GM18526 (cell line): ENCODE results near the gene PPP1R13L.

ENCODE experiments used
- POLR2A ChIP-seq: IDR thresholded peaks from 3 replicates; pipeline ENCODE4 v1.6.1; 2011; ENCODE audit not compliant: insufficient read length; ENCODE audit errors: extremely low read depth

The PPP1R13L gene

DNA sequence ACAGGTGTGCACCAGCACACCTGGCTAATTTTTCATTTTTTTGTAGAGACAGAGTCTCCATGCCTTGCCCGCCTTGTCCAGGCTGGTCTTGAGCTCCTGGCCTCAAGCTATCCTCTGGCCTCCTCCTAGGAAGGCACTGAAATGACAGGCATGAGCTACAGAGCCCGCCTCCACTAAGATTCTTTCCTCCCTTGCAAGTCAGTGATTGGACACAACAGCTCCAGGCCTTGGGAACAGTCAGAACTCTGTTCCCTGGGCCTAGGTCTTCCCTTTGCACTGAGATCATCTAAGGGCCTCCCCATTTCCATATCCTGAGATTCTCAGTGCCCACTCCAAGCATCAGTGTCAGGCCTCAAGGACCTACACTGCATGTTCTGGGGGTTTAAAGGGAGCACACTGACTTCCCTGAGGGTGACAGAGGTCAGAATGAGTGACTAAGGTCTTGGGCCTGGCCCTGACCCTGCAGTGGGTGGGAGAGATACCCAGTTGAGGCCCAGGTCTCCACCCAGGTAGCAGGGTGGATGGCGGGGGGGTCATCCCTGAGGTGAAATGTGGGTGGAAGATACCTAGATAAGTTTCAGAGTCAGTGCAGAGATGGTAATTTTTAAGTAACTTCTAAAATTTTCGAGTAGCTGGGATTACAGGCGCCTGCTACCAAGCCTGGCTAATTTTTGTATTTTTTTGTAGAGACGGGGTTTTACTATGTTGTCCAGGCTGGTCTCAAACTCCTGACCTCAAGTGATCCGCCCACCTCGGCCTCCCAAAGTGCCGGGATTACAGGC lies 36.2 kb upstream of the PPP1R13L start:
- no peak for TF ChIP-seq POLR2A

DNA sequence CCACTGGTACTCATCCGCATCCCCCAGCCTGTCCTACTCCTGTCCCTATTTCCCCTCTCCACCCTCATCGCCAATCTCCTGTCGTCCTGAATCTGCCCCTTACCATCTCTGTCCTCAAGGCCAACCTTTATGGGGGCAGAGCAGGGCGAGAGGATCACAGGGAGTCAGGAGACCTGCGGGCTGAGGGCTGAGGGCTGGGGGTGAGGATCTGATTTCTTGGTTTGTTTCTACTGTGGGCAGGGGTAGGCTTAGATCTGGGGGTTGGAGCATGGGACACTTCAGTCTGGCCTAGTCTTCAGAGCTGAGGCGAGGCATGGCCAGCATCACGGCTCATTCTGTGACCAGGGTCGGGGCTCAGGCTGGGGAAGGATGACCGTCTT lies 35.4 kb upstream of the PPP1R13L start:
- no peak for TF ChIP-seq POLR2A

DNA sequence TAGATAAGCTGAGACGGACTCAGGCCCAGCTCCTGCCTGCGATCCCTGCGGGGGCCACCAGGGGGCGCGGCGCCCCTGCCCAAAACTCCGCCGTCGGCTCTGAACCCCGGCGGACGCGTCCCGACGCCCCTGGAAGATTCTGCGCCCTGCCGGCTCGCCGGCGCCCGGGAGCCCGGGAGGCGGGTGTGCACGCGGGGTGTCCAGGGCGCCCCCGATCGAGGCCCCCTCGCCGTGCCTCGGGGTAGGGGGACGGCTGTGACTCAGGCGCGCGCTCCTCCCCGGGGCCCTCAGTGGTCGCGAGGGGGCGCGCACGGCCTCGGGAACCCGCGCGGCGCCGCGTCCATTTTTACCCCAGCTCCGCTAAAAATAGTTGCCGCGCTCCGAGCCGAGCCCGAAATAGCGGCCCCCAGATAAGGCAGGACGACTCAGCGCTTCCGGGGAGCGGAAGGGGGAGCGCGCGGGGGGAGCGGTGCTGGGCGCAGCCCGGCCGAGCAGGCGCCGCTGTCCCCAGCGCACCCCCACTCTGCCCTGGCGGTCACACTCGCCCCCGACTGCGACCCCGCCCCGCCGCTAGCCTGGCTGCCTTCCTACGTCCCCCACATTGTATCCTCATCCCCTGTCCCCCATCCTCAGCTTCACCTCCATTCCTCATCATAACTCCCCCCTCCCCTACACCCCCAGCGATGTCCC lies 34.8 kb upstream of the PPP1R13L start:
- peak; percentile 46 for TF ChIP-seq POLR2A

DNA sequence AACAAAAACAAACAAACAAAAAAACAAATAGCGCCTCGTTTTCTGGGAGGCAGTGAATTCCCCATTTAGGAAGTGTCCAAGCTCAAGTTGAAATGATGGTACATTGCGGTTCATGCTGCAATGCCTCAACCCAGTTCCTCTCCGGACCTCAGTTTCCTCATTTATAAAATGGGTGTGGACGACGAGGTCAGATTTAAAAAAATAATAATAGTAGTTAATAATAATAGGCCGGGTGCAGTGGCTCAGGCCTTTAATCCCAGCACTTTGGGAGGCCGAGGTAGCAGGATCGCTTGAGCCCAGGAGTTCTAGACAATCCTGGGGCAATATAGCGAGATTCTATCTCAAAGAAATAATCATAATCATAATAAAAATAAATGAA lies 34.3 kb upstream of the PPP1R13L start:
- no peak for TF ChIP-seq POLR2A

DNA sequence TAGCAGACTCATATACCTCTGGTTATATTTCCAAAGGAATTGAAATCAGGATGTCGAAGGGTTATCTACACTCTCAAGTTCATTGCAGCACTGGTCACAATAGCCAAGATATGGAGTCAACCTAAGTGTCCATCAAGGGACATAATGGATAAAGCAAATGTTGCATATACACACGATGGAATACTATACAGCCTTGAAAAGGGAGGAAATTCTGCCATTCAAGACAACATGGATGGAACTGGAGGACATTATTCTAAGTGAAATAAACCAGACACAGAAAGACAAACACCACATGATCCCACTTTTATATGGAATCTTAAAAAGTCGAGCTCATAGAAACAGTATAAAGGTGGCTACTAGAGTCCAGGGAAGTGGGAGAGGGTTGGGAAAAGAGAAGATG lies 32.5 kb upstream of the PPP1R13L start:
- TF ChIP-seq POLR2A = no peak

DNA sequence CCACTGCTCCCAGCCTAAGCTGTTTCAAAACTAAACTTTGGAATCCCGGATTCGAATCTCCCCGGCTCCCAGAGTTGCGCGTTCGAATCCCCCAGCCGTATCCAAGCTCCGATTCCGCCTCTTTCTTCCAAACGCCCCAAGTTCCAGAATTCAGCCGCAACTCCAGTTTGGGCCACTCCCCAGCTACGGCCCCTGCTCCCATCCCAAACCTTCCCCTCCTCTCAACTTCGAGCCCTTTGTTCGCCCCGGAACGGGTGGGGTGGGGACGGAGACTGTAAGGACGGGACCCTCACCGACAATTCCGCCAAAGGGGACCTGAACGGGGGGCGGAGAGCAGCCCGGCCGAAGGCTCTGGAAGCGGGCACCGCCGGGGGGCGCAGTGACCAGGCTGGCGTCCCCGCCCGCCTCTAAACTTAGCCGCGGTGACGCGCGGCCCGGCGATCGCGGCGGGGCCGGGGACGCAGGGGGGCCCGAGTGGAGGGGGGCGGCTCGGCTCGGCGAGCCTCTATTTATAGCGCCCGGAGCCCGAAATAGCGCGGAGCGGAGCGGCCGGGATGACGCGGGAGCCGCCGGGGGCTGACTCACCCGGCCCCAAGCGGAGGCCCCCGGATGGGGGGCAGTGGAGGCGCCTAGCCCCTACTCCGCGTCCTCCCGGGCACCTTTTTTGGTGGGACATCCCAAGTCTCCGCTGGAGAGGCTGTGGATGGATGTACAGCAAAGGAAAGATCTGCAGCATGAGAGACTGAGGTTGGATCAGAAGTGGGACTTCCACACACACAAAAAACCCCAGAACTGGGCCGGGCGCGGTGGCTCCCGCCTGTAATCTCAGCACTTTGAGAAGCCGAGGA lies 23.7 kb upstream of the PPP1R13L start:
- TF ChIP-seq POLR2A = no peak

DNA sequence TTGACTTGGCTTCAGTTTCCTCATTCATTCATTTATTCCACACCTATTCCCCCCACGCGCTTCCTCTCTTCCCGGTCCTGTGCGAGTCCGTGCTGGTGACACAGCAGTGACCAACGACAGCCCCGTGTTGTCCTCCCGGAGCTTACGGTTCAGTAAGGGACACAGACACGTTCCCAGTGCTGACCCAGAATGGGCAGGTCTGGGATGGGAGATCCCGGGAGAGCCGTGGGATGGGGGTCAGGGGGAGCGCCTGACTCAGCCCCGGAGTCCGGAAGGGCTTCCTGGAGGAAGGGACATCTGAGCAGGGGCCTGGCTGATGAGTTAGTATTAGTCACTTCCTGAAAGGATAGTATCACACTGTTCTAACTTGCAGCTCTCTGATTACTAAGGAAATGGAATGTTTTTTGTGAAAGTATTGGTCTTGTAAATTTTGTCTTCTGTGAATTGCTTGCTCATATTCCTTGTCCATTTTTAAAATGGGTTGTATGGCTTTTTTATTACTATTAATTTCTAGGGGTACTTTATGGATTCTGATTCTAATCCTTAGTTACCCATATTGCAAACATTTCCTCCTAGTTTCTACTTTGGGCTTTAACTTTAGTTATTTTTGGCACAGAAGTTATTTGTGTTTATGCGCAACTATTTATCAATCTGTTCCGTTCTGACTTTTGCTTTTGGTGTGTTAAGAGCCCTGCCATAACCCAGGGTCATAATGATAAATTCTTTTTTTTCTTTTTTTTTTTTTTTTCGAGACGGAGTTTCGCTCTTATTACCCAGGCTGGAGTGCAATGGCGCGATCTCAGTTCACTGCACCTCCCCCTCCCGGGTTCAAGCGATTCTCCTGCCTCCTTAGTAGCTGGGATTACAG lies 19.6 kb upstream of the PPP1R13L start:
- no peak for TF ChIP-seq POLR2A

DNA sequence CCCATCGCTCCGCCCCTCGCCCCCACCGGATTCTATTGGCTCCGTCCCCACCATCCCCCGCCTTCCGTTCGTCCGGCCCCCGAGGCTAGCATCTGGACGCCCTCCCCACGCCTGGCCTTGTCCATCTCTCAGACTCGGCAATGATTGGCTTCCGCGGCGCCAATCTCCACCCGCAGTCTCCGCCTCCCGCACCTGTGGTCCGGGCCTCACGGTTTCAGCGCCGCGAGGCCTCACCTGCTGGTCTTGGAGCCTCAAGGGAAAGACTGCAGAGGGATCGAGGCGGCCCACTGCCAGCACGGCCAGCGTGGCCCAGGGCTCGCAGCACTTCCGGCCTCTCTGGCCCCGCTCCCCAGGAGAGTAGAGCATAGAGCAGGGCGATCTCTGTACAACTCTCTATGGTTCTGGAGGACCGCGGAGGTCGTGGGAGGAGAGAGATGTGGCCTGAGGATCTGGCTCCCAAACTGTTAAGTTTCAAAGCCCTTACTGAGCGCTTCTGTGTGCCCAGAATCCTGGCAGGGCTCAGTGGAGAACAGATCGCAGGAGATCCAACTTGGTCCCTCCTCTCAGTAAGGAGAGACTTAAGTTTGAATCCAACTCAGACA lies 18.8 kb upstream of the PPP1R13L start, which contains the start of gene ERCC1:
Gene ERCC1, minus strand, starts transcription at position 329 of the 602 bp plus-strand sequence. CDS start 543 bp downstream, outside the sequence.
- peak; percentile 84 for TF ChIP-seq POLR2A

DNA sequence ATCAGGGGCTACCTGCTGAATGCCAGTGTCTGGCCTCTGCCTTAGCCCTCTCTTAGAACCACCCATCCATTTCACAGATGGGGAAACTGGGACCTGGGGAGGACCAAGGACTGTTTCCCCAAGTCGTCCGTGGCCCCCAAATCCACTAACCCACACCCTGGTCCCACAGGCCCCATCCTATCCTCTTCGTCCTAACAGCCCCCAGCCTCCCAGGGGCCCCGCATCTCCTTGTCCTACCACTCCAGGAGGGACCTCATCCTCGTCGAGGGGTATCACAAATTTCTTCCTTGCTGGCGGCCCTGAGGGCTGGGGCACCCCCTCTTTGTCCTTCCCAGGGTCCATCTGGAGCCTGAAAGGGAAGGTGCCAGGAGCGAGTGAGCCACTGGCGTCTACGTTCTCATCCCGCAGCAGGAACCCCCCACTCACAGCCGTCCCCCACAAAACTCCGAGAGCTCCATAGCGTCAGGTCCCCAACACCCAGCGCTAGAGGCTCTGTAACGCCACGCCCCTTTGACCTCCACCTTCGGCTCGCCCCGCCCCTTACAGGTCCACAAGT lies 18.2 kb upstream of the PPP1R13L start:
- no peak for TF ChIP-seq POLR2A

DNA sequence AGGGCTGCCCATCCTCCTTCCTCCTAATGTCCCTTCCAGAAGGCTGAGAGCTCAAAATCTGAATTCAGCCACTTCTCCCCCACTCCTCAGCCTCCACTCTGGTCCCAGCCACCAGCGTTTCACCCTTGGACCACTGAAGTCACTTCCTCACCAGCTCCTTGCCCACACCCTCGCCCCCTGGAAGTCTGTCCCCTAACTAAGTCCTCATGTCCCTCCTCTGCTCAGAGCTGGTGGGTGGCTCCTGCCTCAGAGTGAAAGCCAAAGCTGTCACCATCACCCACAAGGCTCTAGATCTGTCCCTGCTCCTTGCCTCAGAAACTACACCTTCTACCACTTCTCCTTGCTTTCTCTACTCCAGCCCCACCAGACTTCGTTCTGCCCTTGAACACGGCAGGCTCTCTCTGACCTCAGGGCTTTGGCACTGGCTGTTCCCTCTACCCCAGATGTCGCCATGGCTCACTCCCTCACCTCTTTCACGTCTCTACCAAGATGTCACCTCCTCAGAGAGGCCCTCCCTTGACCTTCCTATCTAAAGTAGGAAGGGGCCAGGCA lies 17.2 kb upstream of the PPP1R13L start:
- no peak for TF ChIP-seq POLR2A

DNA sequence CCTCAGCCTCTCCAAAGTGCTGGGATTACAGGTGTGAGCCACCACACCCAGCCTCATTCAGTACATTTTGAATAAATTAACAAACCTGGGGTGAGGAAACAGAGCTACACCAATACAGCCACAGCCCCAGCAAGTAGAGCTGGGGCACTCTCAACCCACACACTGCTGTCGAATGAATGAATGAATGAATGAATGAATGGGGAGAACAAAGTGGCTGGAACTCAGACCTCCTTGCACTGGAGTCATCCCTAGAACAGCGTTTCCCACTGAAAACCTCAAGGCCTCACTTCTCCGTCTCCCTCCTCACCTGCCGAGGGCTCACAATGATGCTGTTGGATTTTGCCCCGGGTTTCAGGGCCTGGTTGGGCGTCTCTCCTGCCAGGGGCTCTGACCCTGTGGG lies 16.0 kb upstream of the PPP1R13L start:
- TF ChIP-seq POLR2A = no peak

DNA sequence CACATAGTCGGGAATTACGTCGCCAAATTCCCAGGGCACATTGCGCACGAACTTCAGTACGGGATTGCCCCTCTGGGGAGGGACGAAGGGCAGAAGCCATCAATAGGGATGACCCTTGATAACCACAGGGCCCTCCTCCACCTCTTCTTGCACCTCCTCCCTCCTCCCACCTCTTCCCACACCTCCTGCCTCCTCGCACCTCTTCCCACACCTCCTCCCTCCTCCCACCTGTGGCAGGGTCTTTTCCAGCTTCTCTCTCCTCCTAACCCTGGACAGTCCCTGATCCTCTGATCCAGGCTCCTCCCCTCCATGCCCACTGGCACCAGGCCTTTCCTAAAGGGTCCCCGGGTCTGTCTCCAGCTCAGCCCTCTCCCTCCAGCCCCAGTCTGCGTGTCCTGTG lies 15.5 kb upstream of the PPP1R13L start:
- no peak for TF ChIP-seq POLR2A

DNA sequence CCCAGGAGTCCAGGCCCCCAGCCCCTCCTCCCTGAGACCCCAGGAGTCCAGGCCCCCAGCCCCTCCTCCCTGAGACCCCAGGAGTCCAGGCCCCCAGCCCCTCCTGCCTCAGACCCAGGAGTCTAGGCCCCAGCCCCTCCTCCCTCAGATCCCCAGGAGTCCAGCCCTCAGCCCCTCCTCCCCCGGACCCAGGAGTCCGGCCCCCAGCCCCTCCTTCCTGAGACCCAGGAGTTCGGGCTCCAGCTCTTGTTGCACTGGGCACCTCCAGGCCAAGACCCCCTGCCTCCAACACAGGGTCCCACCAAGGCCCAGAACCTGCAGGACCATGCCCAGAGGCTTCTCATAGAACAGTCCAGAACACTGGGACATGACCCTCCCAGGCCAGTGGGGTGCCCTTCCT lies 15.0 kb upstream of the PPP1R13L start:
- TF ChIP-seq POLR2A = no peak

DNA sequence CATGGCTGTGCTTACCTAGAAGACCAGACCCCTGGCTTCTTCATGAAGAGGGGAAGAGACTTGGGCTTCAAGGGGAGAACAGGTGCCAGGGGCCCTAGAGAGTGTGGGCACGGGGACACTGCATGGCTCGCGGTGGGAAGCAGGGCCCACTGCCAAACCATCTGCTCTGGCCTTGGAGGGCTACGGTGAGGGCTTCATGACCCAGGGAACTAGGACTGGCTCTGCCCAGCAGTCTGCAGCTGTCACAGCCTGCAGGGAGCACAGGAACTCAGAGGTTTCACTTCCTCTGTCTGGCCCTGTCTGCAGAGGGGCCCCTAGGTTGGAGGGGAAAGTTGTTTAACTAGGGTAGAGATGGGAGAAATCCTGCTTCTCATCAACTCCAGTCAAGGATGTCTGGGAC lies 14.5 kb upstream of the PPP1R13L start:
- TF ChIP-seq POLR2A = no peak
